ENCODE data around the gene CTAG1A.
"Not testable (repeated sequence)": the region's sequence is repeated elsewhere in the genome, so short reads cannot be mapped to it uniquely, and the experiment has no call there.

The CTAG1A gene

DNA sequence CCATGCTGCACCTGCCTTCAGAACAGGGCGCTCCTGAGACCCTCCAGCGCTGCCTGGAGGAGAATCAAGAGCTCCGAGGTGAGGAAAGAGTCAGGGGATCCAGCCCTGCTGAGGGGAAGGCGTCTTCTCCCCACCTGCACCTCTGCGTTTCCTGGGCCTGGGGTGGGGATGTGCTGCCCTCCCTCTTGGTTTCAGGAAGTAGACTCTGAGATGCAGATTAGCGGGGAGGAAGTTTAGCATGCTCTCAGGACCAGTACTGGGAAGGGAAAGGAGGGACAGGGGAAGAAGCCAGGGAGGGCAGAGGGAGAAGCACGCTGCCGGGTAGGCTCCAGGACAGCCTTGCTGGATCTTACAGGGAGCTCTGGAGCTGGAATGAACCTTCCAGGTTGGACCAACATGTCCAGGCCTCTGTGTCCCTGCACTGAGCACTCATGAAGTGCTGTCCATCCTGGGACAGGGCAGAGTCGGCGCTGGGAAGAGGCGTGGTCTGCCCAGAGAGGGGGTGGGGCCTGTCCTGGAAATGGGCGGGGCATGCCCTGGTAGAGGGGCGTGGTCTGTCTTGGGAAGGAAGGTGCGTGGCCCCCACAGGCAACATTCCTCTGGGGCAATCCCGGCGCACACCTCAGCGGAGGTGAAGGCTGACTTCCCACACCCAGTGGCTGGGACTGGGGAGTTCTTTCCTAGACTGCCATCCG, 32.7 kb upstream of the CTAG1A start:
- not testable (repeated sequence) for H3K27me3 Mint-ChIP-seq; H3K9me3 Mint-ChIP-seq (ENCODE audit: low read depth); H3K27ac Mint-ChIP-seq; H3K4me3 Mint-ChIP-seq; H3K36me3 Mint-ChIP-seq
- peaks cover 32% of the 10 kb centered on the region for H3K4me1 Mint-ChIP-seq (ENCODE audit: low read depth)

GRCh38 chrX:154558060-154558690, 26.8 kb upstream of the CTAG1A start:
- not testable (repeated sequence) for H3K9me3 Mint-ChIP-seq (ENCODE audit: low read depth); H3K4me3 Mint-ChIP-seq; H3K4me1 Mint-ChIP-seq (ENCODE audit: low read depth); H3K27me3 Mint-ChIP-seq; H3K36me3 Mint-ChIP-seq; H3K27ac Mint-ChIP-seq

DNA sequence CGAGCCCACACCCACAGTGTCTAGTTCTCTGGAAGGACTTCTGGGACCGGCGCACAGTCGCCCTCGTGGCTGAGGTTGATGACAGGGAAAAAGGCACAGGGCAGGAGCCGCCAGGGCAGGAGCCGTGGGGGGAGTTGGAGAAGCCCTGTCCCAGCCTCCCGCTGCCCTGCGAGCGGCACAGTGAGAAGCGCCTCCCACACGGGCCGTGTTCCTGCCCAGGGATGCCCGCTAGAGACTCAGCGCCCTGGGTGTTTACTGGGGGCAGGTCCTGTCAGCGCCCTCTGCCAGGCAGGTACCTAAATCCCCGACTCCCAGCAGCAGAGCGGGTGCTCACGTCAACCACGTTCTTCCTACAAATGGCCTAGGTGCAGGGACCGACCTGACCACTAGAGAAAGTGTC, 26.0 kb upstream of the CTAG1A start:
- not testable (repeated sequence) for H3K36me3 Mint-ChIP-seq; H3K4me1 Mint-ChIP-seq (ENCODE audit: low read depth); H3K27me3 Mint-ChIP-seq; H3K4me3 Mint-ChIP-seq; H3K27ac Mint-ChIP-seq; H3K9me3 Mint-ChIP-seq (ENCODE audit: low read depth)

DNA sequence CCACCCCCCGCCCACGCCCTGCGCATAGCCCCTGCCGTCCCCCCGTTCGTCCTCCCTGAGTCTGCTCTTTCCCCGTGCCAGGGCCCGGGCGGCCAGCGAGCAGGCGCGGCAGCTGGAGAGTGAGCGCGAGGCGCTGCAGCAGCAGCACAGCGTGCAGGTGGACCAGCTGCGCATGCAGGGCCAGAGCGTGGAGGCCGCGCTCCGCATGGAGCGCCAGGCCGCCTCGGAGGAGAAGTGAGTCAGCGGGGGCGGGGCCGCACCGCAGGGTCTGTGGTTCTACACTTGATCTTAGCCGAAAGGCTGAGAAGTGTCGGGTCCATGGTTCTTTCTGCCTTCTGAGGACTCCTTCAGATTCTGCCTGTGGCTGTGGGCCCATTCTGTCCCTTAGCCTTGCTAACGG, 24.6 kb upstream of the CTAG1A start:
- H3K4me1 Mint-ChIP-seq (ENCODE audit: low read depth); H3K36me3 Mint-ChIP-seq; H3K4me3 Mint-ChIP-seq; H3K27ac Mint-ChIP-seq; H3K9me3 Mint-ChIP-seq (ENCODE audit: low read depth); H3K27me3 Mint-ChIP-seq: not testable (repeated sequence)

DNA sequence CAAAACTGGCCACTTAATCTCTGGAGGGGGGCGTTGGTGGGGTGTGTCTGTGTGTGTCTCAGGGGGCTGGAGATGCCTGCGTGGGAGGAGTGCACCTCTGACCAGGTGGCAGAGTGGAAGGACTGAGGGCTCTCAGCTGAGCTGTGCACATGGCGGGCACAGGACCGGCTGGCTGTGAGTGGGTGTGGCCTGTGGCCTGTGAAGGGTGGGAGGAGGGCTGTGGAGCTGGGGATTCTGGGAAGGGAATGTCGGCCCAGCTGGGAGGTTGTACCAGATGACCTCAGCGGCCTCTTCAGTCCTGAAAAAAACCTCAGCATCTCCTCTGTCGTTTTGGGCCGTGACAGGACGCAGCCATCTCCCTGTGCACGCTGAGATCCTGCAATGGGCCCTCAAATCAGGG, 22.6 kb upstream of the CTAG1A start:
- H3K4me3 Mint-ChIP-seq; H3K9me3 Mint-ChIP-seq (ENCODE audit: low read depth); H3K36me3 Mint-ChIP-seq; H3K4me1 Mint-ChIP-seq (ENCODE audit: low read depth); H3K27ac Mint-ChIP-seq; H3K27me3 Mint-ChIP-seq: not testable (repeated sequence)

- H3K27ac Mint-ChIP-seq; H3K36me3 Mint-ChIP-seq; H3K9me3 Mint-ChIP-seq (ENCODE audit: low read depth); H3K4me1 Mint-ChIP-seq (ENCODE audit: low read depth); H3K27me3 Mint-ChIP-seq; H3K4me3 Mint-ChIP-seq: not testable (repeated sequence)
These were observed 14.6 kb upstream of the CTAG1A start for GRCh38 chrX:154570361-154570760.

- not testable (repeated sequence) for H3K27ac Mint-ChIP-seq; H3K4me3 Mint-ChIP-seq; H3K9me3 Mint-ChIP-seq (ENCODE audit: low read depth); H3K36me3 Mint-ChIP-seq; H3K27me3 Mint-ChIP-seq; H3K4me1 Mint-ChIP-seq (ENCODE audit: low read depth)
These were observed 11.9 kb upstream of the CTAG1A start for GRCh38 chrX:154573061-154573460.

- not testable (repeated sequence) for H3K4me3 Mint-ChIP-seq; H3K27ac Mint-ChIP-seq; H3K4me1 Mint-ChIP-seq (ENCODE audit: low read depth); H3K36me3 Mint-ChIP-seq; H3K27me3 Mint-ChIP-seq; H3K9me3 Mint-ChIP-seq (ENCODE audit: low read depth)
These were observed 9.9 kb upstream of the CTAG1A start for GRCh38 chrX:154575076-154575475.

GRCh38 chrX:154582994-154583393, 1.9 kb upstream of the CTAG1A start:
- not testable (repeated sequence) for H3K4me1 Mint-ChIP-seq (ENCODE audit: low read depth); H3K36me3 Mint-ChIP-seq; H3K9me3 Mint-ChIP-seq (ENCODE audit: low read depth); H3K4me3 Mint-ChIP-seq; H3K27me3 Mint-ChIP-seq; H3K27ac Mint-ChIP-seq

DNA sequence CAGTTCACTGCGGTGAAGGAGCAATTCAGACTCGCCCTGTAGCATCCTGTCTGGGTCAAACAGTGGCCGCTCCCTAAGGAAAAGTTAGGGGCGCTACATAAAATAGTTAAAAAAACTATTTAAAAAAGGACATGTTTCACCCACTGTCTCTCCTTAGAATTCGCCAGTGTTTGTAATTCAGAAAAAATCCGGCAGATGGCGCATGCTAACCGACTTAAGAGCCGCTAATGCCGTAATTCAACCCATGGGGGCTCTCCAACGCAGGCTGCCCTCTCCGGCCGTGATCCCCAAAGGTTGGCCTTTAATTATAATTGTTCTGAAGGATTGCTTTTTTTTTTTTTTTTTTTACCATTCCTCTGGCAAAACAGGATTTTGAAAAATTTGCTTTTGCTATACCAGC, 5.5 kb downstream of the CTAG1A start:
- H3K4me1 Mint-ChIP-seq (ENCODE audit: low read depth); H3K27ac Mint-ChIP-seq; H3K27me3 Mint-ChIP-seq; H3K36me3 Mint-ChIP-seq; H3K9me3 Mint-ChIP-seq (ENCODE audit: low read depth); H3K4me3 Mint-ChIP-seq: not testable (repeated sequence)

- peaks cover 5% of the 10 kb centered on the region for H3K4me1 Mint-ChIP-seq (ENCODE audit: low read depth)
- no peak overlapping the region for H3K27ac Mint-ChIP-seq
These were observed 7.6 kb downstream of the CTAG1A start for GRCh38 chrX:154592505-154592904.

DNA sequence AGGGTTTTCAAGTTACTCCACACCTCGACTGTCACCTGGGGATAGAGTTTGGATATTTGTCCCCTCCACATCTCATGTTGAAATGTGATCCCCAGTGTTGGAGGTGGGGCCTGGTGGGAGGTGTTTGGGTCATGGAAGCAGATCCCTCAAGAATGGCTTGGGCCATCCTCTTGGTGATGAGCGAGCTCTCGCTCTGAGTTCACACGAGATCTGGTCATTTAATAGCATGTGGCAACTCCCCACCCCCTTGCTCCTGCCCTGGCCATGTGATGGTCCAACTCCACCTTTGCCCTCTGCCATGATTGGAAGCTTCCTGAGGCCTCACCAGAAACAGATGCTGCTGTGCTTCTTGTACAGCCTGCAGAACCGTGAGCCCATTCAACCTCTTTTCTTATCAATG, 8.3 kb downstream of the CTAG1A start:
- H3K9me3 Mint-ChIP-seq (ENCODE audit: low read depth), result no peaks in the 10 kb centered on the region
- peaks cover 5% of the 10 kb centered on the region for H3K4me1 Mint-ChIP-seq (ENCODE audit: low read depth)
- no peaks in the 10 kb centered on the region for H3K27me3 Mint-ChIP-seq
- H3K4me3 Mint-ChIP-seq, result no peak overlapping the region
- H3K36me3 Mint-ChIP-seq, result no peaks in the 10 kb centered on the region
- H3K27ac Mint-ChIP-seq, result no peak overlapping the region

More at GRCh38 chrX:154592505-154592904, 7.6 kb downstream of the CTAG1A start:
- H3K36me3 Mint-ChIP-seq, result no peaks in the 10 kb centered on the region
- H3K4me3 Mint-ChIP-seq, result no peak overlapping the region
- no peaks in the 10 kb centered on the region for H3K9me3 Mint-ChIP-seq (ENCODE audit: low read depth)
- H3K27me3 Mint-ChIP-seq, result no peaks in the 10 kb centered on the region

GRCh38 chrX:154594491-154594890, 9.6 kb downstream of the CTAG1A start:
- no peaks in the 10 kb centered on the region for H3K27me3 Mint-ChIP-seq
- no peaks in the 10 kb centered on the region for H3K36me3 Mint-ChIP-seq
- no peaks in the 10 kb centered on the region for H3K9me3 Mint-ChIP-seq (ENCODE audit: low read depth)
- H3K4me3 Mint-ChIP-seq, result no peak overlapping the region
- H3K4me1 Mint-ChIP-seq (ENCODE audit: low read depth), result peaks cover 5% of the 10 kb centered on the region
- H3K27ac Mint-ChIP-seq, result no peak overlapping the region

DNA sequence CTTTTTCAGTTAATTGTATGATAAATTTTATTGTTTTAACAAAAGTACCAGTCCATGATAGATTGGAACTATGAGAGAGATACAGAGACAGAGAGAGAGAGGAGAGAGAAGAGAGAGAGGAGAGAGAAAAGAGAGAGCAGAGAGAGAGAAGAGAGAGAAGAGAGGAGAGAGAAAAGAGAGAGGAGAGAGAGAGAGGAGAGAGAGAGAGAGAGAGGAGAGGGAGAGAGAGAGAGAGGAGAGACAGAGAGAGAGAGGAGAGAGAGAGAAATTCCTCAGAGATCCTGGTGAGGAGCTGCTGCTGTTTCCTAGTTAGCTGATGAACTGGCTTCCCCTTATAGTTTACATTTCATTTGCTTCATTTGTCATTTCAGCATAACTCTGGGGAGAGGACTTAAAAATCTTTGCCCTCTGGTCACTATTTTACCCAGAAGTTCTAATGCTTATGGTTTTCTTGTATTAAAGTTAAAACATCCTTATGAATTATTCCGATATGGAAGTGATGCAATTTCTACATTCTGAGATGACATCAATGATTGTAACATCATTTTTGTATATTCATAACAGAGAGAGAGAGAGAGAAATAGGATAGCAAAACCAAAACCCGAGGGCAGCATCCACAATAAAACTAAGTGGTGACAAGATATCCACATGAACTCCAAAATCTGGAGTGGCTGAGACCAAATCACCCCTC, 10.8 kb downstream of the CTAG1A start:
- no peak overlapping the region for H3K4me3 Mint-ChIP-seq
- no peaks in the 10 kb centered on the region for H3K36me3 Mint-ChIP-seq
- H3K27ac Mint-ChIP-seq, result no peak overlapping the region
- H3K27me3 Mint-ChIP-seq, result no peaks in the 10 kb centered on the region
- H3K9me3 Mint-ChIP-seq (ENCODE audit: low read depth), result no peaks in the 10 kb centered on the region
- H3K4me1 Mint-ChIP-seq (ENCODE audit: low read depth), result peaks cover 8% of the 10 kb centered on the region

GRCh38 chrX:154596290-154596929, 11.5 kb downstream of the CTAG1A start:
- no peak overlapping the region for H3K4me3 Mint-ChIP-seq

More at GRCh38 chrX:154596290-154596929, 11.5 kb downstream of the CTAG1A start:
- H3K4me1 Mint-ChIP-seq (ENCODE audit: low read depth), result peaks cover 8% of the 10 kb centered on the region
- no peak overlapping the region for H3K27ac Mint-ChIP-seq
- H3K9me3 Mint-ChIP-seq (ENCODE audit: low read depth), result no peaks in the 10 kb centered on the region
- no peaks in the 10 kb centered on the region for H3K27me3 Mint-ChIP-seq
- H3K36me3 Mint-ChIP-seq, result no peaks in the 10 kb centered on the region
